Osteoblast (primary cell): ENCODE results near the gene COBL. TPM values are rescaled to one million over a fixed set of nuclear protein-coding genes. Genes with fewer than 3 reads are reported as not detected.

Experiments used
- DNase-seq: peaks from one replicate; pipeline ENCODE4 v3.0.0; 2011; ENCODE audit warnings: low spot score, mixed read lengths; ENCODE audit not compliant: insufficient read length; ENCODE audit errors: missing footprints
- H2AFZ ChIP-seq: 2 replicates; pipeline ENCODE4 v1.6.0; 2011; ENCODE audit warnings: mild to moderate bottlenecking, low read length
- H3K27ac ChIP-seq: 2 replicates; pipeline ENCODE4 v1.5.1; 2011; ENCODE audit warnings: mild to moderate bottlenecking, low read depth, low read length, moderate library complexity
- H3K27me3 ChIP-seq: 2 replicates; pipeline ENCODE4 v1.6.0; 2012; ENCODE audit warnings: mild to moderate bottlenecking, control low read depth, inconsistent platforms, low read length, moderate library complexity; ENCODE audit not compliant: insufficient read depth
- H3K36me3 ChIP-seq: 2 replicates; pipeline ENCODE4 v1.5.1; 2011; ENCODE audit warnings: mild to moderate bottlenecking, low read length, control low read depth, moderate library complexity; ENCODE audit not compliant: insufficient read depth
- H3K4me1 ChIP-seq: 2 replicates; pipeline ENCODE4 v1.5.1; 2011; ENCODE audit warnings: mild to moderate bottlenecking, low read length, control low read depth, moderate library complexity; ENCODE audit not compliant: insufficient read depth
- H3K4me2 ChIP-seq: 2 replicates; pipeline ENCODE4 v1.6.0; 2011; ENCODE audit warnings: mild to moderate bottlenecking, low read length; ENCODE audit not compliant: insufficient read depth
- H3K4me3 ChIP-seq: fragments of 200-600 bp; sonication (generic); 3 replicates; pipeline ENCODE4 v1.5.1; 2012; ENCODE audit warnings: mild to moderate bottlenecking, low read length, inconsistent platforms; ENCODE audit not compliant: insufficient read depth
- H3K79me2 ChIP-seq: 2 replicates; pipeline ENCODE4 v1.6.0; 2012; ENCODE audit warnings: mild to moderate bottlenecking, low read length, control low read depth, inconsistent platforms; ENCODE audit not compliant: insufficient read depth
- H3K9me3 ChIP-seq: 2 replicates; pipeline ENCODE4 v1.5.1; 2011; ENCODE audit warnings: low read depth, low read length, control low read depth
- H4K20me1 ChIP-seq: 2 replicates; pipeline ENCODE4 v1.6.0; 2012; ENCODE audit warnings: mild to moderate bottlenecking, low read length, control low read depth; ENCODE audit not compliant: insufficient read depth
- total RNA-seq: library from RNA; depleted of rRNA; stranded (reverse); fragments of >200 nt; gene quantifications from 2 replicates; pipeline ENCODE4 v1.2.3, GENCODE V29; 2012
- TF ChIP-seq, protein P1 (sequence below): IDR thresholded peaks from 2 replicates; pipeline ENCODE4 v1.5.1; 2011; ENCODE audit warnings: mild to moderate bottlenecking, low read depth, low read length, moderate library complexity; ENCODE audit errors: extremely low read depth

The COBL gene
- total RNA-seq, 1 donor = under 0.01 TPM

GRCh38 chr7:51016546-51016945 lies 300.1 kb downstream of the COBL start:
- DNase-seq = no peak
- no peaks in the 10 kb centered on the region for H3K79me2 ChIP-seq
- H3K9me3 ChIP-seq = no peaks in the 10 kb centered on the region
- no peak overlapping the region for H3K4me2 ChIP-seq
- H3K4me3 ChIP-seq = no peak overlapping the region
- H3K4me1 ChIP-seq = peaks cover 5% of the 10 kb centered on the region
- H2AFZ ChIP-seq = no peak overlapping the region
- H4K20me1 ChIP-seq = no peaks in the 10 kb centered on the region
- TF ChIP-seq, protein P1, sequence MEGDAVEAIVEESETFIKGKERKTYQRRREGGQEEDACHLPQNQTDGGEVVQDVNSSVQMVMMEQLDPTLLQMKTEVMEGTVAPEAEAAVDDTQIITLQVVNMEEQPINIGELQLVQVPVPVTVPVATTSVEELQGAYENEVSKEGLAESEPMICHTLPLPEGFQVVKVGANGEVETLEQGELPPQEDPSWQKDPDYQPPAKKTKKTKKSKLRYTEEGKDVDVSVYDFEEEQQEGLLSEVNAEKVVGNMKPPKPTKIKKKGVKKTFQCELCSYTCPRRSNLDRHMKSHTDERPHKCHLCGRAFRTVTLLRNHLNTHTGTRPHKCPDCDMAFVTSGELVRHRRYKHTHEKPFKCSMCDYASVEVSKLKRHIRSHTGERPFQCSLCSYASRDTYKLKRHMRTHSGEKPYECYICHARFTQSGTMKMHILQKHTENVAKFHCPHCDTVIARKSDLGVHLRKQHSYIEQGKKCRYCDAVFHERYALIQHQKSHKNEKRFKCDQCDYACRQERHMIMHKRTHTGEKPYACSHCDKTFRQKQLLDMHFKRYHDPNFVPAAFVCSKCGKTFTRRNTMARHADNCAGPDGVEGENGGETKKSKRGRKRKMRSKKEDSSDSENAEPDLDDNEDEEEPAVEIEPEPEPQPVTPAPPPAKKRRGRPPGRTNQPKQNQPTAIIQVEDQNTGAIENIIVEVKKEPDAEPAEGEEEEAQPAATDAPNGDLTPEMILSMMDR = no peak
- no peak overlapping the region for H3K27ac ChIP-seq
- H3K27me3 ChIP-seq = no peaks in the 10 kb centered on the region
- H3K36me3 ChIP-seq = no peaks in the 10 kb centered on the region

GRCh38 chr7:51015581-51015980 lies 301.0 kb downstream of the COBL start:
- Histone ChIP-seq H3K27ac (no peak overlapping the region), H3K9me3 (no peaks in the 10 kb centered on the region), H4K20me1 (no peaks in the 10 kb centered on the region), H3K4me1 (peaks cover 5% of the 10 kb centered on the region), H2AFZ (no peak overlapping the region), H3K36me3 (no peaks in the 10 kb centered on the region), H3K4me2 (no peak overlapping the region), H3K79me2 (no peaks in the 10 kb centered on the region), H3K4me3 (no peak overlapping the region), H3K27me3 (no peaks in the 10 kb centered on the region)
- TF ChIP-seq, protein P1 = no peak
- DNase-seq = no peak

- Histone ChIP-seq H3K27ac (no peak overlapping the region), H3K4me1 (peaks cover 11% of the 10 kb centered on the region), H3K4me3 (no peak overlapping the region), H4K20me1 (no peaks in the 10 kb centered on the region), H3K79me2 (no peaks in the 10 kb centered on the region), H2AFZ (no peak overlapping the region), H3K4me2 (no peak overlapping the region), H3K27me3 (no peaks in the 10 kb centered on the region), H3K9me3 (no peaks in the 10 kb centered on the region), H3K36me3 (no peaks in the 10 kb centered on the region)
- DNase-seq = no peak
- TF ChIP-seq, protein P1 = no peak
These were observed 301.8 kb downstream of the COBL start for GRCh38 chr7:51014811-51015210.

GRCh38 chr7:51013861-51014511 lies 302.6 kb downstream of the COBL start:
- Histone ChIP-seq H3K9me3 (no peaks in the 10 kb centered on the region), H3K27me3 (no peaks in the 10 kb centered on the region), H3K4me1 (peaks cover 12% of the 10 kb centered on the region), H3K4me2 (no peak overlapping the region), H3K36me3 (no peaks in the 10 kb centered on the region), H2AFZ (no peak overlapping the region), H3K79me2 (no peaks in the 10 kb centered on the region), H4K20me1 (no peaks in the 10 kb centered on the region), H3K4me3 (no peak overlapping the region), H3K27ac (no peak overlapping the region)
- peak; percentile 21 for DNase-seq
- TF ChIP-seq, protein P1 = no peak
